Prostate gland (tissue), 2 donors: Measurements from ENCODE around the gene OAS2.

Experiments
- POLR2A ChIP-seq: fragments of 450-650 bp; IDR thresholded peaks from one replicate; pipeline ENCODE4 v1.6.1; 2016; ENCODE audit warnings: antibody characterized with exemption, mild to moderate bottlenecking
- POLR2AphosphoS5 ChIP-seq: sonication (generic); formaldehyde crosslinking; IDR thresholded peaks from one replicate; pipeline ENCODE4 v1.6.1; 2017; ENCODE audit warnings: antibody characterized with exemption
- TF ChIP-seq, protein P1 (sequence below), 4 experiments: fragments of 200-600 bp in 2 of 4; fragments of 450-650 bp in 2 of 4; sonication (generic) in 2 of 4; IDR thresholded peaks; 1 replicate in 3 of 4; 2 replicates in 1 of 4; pipeline ENCODE4 v1.5.1; 2016 to 2019; ENCODE audit warnings: antibody characterized with exemption in 4 of 4, mild to moderate bottlenecking in 2 of 4, moderate library complexity in 2 of 4

DNA sequence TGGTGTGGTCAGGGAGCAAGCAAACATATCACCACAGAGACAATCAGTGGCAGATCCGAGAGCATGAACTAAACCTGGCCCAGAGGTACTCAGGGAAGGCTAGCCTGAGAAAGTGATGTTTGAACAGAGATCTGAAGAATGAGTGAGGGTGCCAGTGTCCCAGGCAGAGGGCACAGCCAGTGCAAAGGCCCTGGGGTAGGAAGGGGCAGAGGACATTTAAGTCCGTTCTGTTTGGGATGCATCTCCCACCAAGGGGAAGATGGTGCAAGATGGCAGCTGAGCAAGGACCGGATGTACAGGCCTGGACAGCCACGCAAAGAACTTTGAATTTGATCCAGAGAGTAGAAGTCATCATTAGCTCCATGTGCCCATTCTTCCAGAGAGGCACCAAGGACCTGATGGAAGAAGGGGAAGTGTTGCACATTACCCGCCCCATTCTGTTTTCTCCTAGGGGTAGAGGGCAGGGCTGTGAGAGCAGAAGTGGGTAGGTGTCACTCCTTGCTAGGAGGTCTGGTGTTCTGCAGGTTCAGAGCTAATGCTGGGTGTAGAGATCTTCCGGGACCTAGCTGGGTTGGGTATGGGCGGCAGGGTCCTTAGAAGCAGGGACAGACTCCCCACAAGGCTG, 82.1 kb downstream of the OAS2 start:
- TF ChIP-seq POLR2A (no peak), POLR2AphosphoS5 (no peak)
- TF ChIP-seq, protein P1, sequence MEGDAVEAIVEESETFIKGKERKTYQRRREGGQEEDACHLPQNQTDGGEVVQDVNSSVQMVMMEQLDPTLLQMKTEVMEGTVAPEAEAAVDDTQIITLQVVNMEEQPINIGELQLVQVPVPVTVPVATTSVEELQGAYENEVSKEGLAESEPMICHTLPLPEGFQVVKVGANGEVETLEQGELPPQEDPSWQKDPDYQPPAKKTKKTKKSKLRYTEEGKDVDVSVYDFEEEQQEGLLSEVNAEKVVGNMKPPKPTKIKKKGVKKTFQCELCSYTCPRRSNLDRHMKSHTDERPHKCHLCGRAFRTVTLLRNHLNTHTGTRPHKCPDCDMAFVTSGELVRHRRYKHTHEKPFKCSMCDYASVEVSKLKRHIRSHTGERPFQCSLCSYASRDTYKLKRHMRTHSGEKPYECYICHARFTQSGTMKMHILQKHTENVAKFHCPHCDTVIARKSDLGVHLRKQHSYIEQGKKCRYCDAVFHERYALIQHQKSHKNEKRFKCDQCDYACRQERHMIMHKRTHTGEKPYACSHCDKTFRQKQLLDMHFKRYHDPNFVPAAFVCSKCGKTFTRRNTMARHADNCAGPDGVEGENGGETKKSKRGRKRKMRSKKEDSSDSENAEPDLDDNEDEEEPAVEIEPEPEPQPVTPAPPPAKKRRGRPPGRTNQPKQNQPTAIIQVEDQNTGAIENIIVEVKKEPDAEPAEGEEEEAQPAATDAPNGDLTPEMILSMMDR (IDR thresholded peaks at IDR 0.05), result no peak
